GM23248 (cell line): ENCODE measurements around the gene MCTP2. TPM values are rescaled to one million over a fixed set of nuclear protein-coding genes. Genes with fewer than 3 reads are reported as not detected.

ENCODE experiments used
- DNase-seq: peaks from one replicate; pipeline ENCODE4 v3.0.0-alpha.2; 2015
- H2AFZ ChIP-seq: fragments of 200-600 bp; sonication (generic); 2 replicates; pipeline ENCODE4 v1.6.1; 2016; ENCODE audit warnings: antibody characterized with exemption
- H3F3A ChIP-seq: fragments of 200-600 bp; sonication (generic); 2 replicates; pipeline ENCODE4 v1.6.1; 2016; ENCODE audit warnings: mild to moderate bottlenecking, antibody characterized with exemption, mixed run types; ENCODE audit not compliant: insufficient read depth
- H3K27ac ChIP-seq: fragments of 200-600 bp; sonication (generic); 2 replicates; pipeline ENCODE4 v1.5.1; 2016; ENCODE audit warnings: mild to moderate bottlenecking
- H3K27me3 ChIP-seq: fragments of 200-600 bp; sonication (generic); replicated peaks from 2 replicates; pipeline ENCODE4 v1.6.1; 2016; ENCODE audit warnings: mild to moderate bottlenecking; ENCODE audit not compliant: insufficient read depth
- H3K36me3 ChIP-seq: fragments of 200-600 bp; sonication (generic); 2 replicates; pipeline ENCODE4 v1.6.1; 2016; ENCODE audit warnings: low read depth, mild to moderate bottlenecking
- H3K4me1 ChIP-seq: fragments of 200-600 bp; sonication (generic); 2 replicates; pipeline ENCODE4 v1.6.1; 2016; ENCODE audit warnings: mild to moderate bottlenecking; ENCODE audit not compliant: insufficient read depth
- H3K4me2 ChIP-seq: fragments of 200-600 bp; sonication (generic); one replicate; pipeline ENCODE4 v1.6.1; 2016; ENCODE audit warnings: mild to moderate bottlenecking; ENCODE audit not compliant: unreplicated experiment
- H3K4me3 ChIP-seq: fragments of 200-600 bp; sonication (generic); 2 replicates; pipeline ENCODE4 v1.5.1; 2016; ENCODE audit warnings: mild to moderate bottlenecking
- H3K79me2 ChIP-seq: fragments of 200-600 bp; sonication (generic); 2 replicates; pipeline ENCODE4 v1.6.1; 2016; ENCODE audit warnings: mild to moderate bottlenecking; ENCODE audit not compliant: insufficient read depth
- H3K9ac ChIP-seq: fragments of 200-600 bp; sonication (generic); 2 replicates; pipeline ENCODE4 v1.6.1; 2016; ENCODE audit warnings: mild to moderate bottlenecking
- H3K9me2 ChIP-seq: fragments of 200-600 bp; sonication (generic); 2 replicates; pipeline ENCODE4 v1.6.1; 2016; ENCODE audit warnings: mixed run types, mild to moderate bottlenecking, moderate library complexity; ENCODE audit not compliant: insufficient read depth
- H3K9me3 ChIP-seq: fragments of 200-600 bp; sonication (generic); one replicate; pipeline ENCODE4 v1.6.1; 2017; ENCODE audit warnings: low read depth
- H4K20me1 ChIP-seq: fragments of 200-600 bp; sonication (generic); 2 replicates; pipeline ENCODE4 v1.6.0; 2016; ENCODE audit not compliant: insufficient read depth
- EZH2 ChIP-seq: fragments of 200-600 bp; sonication (generic); IDR thresholded peaks from 2 replicates; pipeline ENCODE4 v1.6.1; 2018; ENCODE audit warnings: antibody characterized with exemption, mild to moderate bottlenecking; ENCODE audit not compliant: insufficient read depth, poor library complexity, severe bottlenecking
- EZH2phosphoT487 ChIP-seq: fragments of 200-600 bp; sonication (generic); IDR thresholded peaks from 2 replicates; pipeline ENCODE4 v1.6.1; 2018; ENCODE audit warnings: antibody characterized with exemption, moderate library complexity, mild to moderate bottlenecking, low read depth; ENCODE audit not compliant: insufficient read depth
- WGBS, 2 experiments: methylation state at CpG; one replicate each; pipeline ENCODE4 v1.1.6; 2015 to 2017; ENCODE audit warnings: low lambda C conversion rate in 2 of 2, low coverage in 1 of 2; ENCODE audit errors: missing lambda C conversion rate in 2 of 2; 5-methylcytosine and 5-hydroxymethylcytosine counted together
- in situ Hi-C: fragments of 300-500 bp; cut with MboI; formaldehyde crosslinking; loops from 2 replicates; pipeline ENCODE4 v1.15.0; 2020
- polyA plus RNA-seq: library from polyadenylated mRNA; unstranded; fragments of >200 nt; fragmentation: Nextera tagmentation; extraction: Ambion mirVana; gene quantifications from 2 replicates; pipeline ENCODE4 v1.2.1, GENCODE V29; 2016
- total RNA-seq: library from RNA; depleted of rRNA; stranded (reverse); fragments of >200 nt; shearing (Covaris generic); gene quantifications from 2 replicates; pipeline ENCODE4 v1.2.3, GENCODE V29; 2014

MCTP2 gene
- total and polyA plus RNA-seq, 2 experiments from 2014 or later: 0.70 to 0.97 TPM

DNA sequence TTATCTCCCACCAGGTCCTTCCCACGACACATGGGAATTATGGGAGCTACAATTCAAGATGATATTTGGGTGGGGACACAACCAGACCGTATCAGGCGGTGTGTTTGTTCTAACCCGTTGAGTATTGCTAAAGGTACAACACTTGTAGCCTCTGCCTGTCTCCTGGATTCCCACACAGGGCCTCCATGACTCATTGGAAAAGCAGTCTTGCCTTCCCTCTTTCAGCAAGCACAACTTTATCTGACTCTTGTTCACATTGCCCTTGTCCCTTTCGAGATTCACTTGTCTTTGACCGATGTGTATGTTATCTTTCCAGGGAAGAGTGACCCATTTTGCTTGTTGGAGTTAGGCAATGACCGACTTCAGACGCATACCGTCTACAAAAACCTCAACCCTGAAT lies 152.3 kb downstream of the MCTP2 start:
- H3K79me2 ChIP-seq: no peaks in the 10 kb centered on the region
- H3K9me2 ChIP-seq: no peaks in the 10 kb centered on the region
- H2AFZ ChIP-seq: no peak overlapping the region
- H3K9me3 ChIP-seq: no peaks in the 10 kb centered on the region
- in situ Hi-C loops: no loop called here
- no peaks in the 10 kb centered on the region for H3F3A ChIP-seq
- H3K27me3 ChIP-seq: no peaks in the 10 kb centered on the region
- H3K4me3 ChIP-seq: no peak overlapping the region
- H4K20me1 ChIP-seq: no peaks in the 10 kb centered on the region
- TF ChIP-seq EZH2 (no peak), EZH2phosphoT487 (no peak)
- no peaks in the 10 kb centered on the region for H3K36me3 ChIP-seq
- H3K4me2 ChIP-seq: no peak overlapping the region
- no peaks in the 10 kb centered on the region for H3K4me1 ChIP-seq
- H3K27ac ChIP-seq: no peak overlapping the region
- DNase-seq: peak; percentile 4
- WGBS, 2 experiments: 77 to 82% methylated on average over 9 of the region's 9 CpGs
- no peak overlapping the region for H3K9ac ChIP-seq

DNA sequence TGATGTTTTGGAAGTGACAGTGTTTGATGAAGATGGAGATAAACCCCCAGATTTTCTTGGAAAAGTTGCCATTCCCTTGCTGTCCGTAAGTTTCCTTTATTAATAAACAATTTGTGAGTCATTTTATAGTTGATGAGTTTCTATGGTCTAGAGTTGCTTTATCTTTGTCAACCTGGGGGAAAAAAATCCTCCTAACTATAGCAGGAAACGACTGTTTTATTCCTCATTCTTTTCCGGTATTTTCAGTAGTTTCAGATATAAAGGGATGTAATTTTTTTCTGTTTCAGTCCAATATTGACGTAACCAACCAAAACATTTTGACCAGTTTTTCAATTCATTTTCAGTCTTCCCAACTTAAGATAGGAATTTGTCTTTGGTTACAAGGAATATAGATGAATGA lies 154.1 kb downstream of the MCTP2 start:
- Histone ChIP-seq H3K9ac (no peak overlapping the region), H3K27ac (no peak overlapping the region), H3K4me1 (no peaks in the 10 kb centered on the region), H3K9me3 (no peaks in the 10 kb centered on the region), H3K9me2 (no peaks in the 10 kb centered on the region), H3K4me3 (no peak overlapping the region), H3K36me3 (no peaks in the 10 kb centered on the region), H2AFZ (no peak overlapping the region), H4K20me1 (no peaks in the 10 kb centered on the region), H3F3A (no peaks in the 10 kb centered on the region), H3K79me2 (no peaks in the 10 kb centered on the region), H3K27me3 (no peaks in the 10 kb centered on the region), H3K4me2 (no peak overlapping the region)
- in situ Hi-C loops: no loop called here
- TF ChIP-seq EZH2phosphoT487 (no peak), EZH2 (no peak)
- 73 to 74% methylated on average over 4 of the region's 4 CpGs for WGBS, 2 experiments
- no peak for DNase-seq

DNA sequence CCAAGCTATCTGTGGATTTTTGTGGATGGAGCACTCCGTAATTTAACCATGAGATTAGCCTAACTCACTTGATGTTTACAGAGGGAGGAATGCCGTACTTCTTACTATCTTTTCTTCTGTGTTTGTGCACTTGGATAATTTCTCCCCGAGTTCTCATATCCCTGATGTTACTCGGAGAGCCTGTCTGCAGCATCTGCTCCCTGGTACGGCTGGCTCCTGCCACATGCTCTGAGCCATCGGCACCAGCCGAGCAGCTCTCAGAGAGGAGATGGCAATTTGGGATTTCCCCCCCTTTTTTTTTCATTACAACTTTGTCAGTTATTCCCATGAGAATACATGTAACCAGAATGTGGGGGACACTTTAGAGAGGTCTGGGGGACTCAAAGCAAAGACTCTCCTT lies 155.0 kb downstream of the MCTP2 start:
- no peak overlapping the region for H2AFZ ChIP-seq
- 71 to 80% methylated on average over 7 of the region's 7 CpGs for WGBS, 2 experiments
- no peaks in the 10 kb centered on the region for H3K9me3 ChIP-seq
- no peak overlapping the region for H3K4me3 ChIP-seq
- DNase-seq: no peak
- no peak overlapping the region for H3K27ac ChIP-seq
- in situ Hi-C loops: no loop called here
- no peaks in the 10 kb centered on the region for H3K9me2 ChIP-seq
- TF ChIP-seq EZH2: no peak
- no peak for TF ChIP-seq EZH2phosphoT487
- no peaks in the 10 kb centered on the region for H3K79me2 ChIP-seq
- H3K36me3 ChIP-seq: no peaks in the 10 kb centered on the region
- H3K4me2 ChIP-seq: no peak overlapping the region
- H4K20me1 ChIP-seq: no peaks in the 10 kb centered on the region
- H3K4me1 ChIP-seq: no peaks in the 10 kb centered on the region
- H3F3A ChIP-seq: no peaks in the 10 kb centered on the region
- no peak overlapping the region for H3K9ac ChIP-seq
- H3K27me3 ChIP-seq: no peaks in the 10 kb centered on the region

DNA sequence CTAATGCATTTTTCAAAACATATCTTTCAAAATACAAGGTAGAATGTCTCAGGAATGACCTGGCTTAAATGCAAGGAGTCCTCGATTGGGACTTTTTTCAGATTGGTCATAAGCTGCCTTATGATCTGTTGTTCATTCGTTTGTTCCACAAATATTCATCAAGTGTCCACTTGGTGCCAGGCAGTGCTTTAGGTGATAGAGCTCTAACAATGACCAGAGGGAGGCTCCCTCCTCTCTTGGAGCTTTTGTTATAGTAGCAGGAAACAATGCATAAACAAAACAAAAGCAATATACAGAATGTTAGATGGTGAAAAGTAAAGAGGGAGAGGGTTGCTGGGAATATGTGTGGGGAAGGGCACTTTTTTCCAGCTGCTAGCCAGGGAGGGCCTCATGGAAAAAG lies 156.1 kb downstream of the MCTP2 start:
- no peak for DNase-seq
- H3F3A ChIP-seq: no peaks in the 10 kb centered on the region
- TF ChIP-seq EZH2phosphoT487 (no peak), EZH2 (no peak)
- H3K4me1 ChIP-seq: no peaks in the 10 kb centered on the region
- no peaks in the 10 kb centered on the region for H3K9me2 ChIP-seq
- no peaks in the 10 kb centered on the region for H3K79me2 ChIP-seq
- H3K9ac ChIP-seq: no peak overlapping the region
- H4K20me1 ChIP-seq: no peaks in the 10 kb centered on the region
- no peaks in the 10 kb centered on the region for H3K9me3 ChIP-seq
- H3K4me2 ChIP-seq: no peak overlapping the region
- no peaks in the 10 kb centered on the region for H3K36me3 ChIP-seq
- WGBS, 2 experiments: 48 to 52% methylated on average over 2 of the region's 2 CpGs
- H2AFZ ChIP-seq: no peak overlapping the region
- no peak overlapping the region for H3K4me3 ChIP-seq
- H3K27me3 ChIP-seq: no peaks in the 10 kb centered on the region
- in situ Hi-C loops: no loop called here
- H3K27ac ChIP-seq: no peak overlapping the region

DNA sequence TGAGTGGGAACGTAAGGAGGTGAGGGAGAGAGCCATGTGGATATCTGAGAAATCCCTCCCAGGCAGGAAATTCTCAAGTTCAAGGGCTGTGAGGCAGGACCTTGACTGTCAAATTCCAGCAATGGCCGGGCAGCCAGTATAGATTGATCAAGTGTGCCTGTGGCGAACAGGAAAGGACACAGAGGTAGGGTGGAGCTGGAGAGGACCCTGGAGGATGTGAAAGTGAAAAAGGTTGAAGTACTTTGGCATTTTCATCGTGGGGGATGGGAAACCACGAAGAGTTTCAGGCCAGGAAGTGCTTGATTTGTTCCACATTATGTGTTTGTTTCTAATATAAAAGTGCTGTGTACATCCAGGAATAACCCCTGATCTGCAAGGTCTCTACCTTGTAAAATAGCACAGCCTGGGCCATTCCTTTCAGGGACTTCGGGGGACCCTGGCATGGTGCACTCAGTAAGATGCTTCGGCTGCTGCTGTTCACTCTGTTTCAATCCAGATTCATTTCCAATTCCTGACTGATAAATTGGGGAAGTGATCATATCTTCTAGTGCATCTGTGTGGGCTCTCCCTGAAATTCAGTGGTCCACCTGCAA lies 156.6 kb downstream of the MCTP2 start:
- Histone ChIP-seq H3K4me2 (no peak overlapping the region), H3K9me3 (no peaks in the 10 kb centered on the region), H3K36me3 (no peaks in the 10 kb centered on the region), H3F3A (no peaks in the 10 kb centered on the region), H3K9ac (no peak overlapping the region), H3K4me1 (no peaks in the 10 kb centered on the region), H3K9me2 (no peaks in the 10 kb centered on the region), H3K79me2 (no peaks in the 10 kb centered on the region), H3K27me3 (no peaks in the 10 kb centered on the region), H3K4me3 (no peak overlapping the region), H2AFZ (no peak overlapping the region), H4K20me1 (no peaks in the 10 kb centered on the region), H3K27ac (no peak overlapping the region)
- no peak for TF ChIP-seq EZH2
- no peak for TF ChIP-seq EZH2phosphoT487
- DNase-seq: no peak
- in situ Hi-C loops: no loop called here
- 47 to 48% methylated on average over 7 of the region's 7 CpGs for whole genome bisulfite sequencing, 2 experiments
